Caco-2 (cell line): ENCODE data around the gene EPHA10. TPM values are rescaled to one million over a fixed set of nuclear protein-coding genes. Genes with fewer than 3 reads are reported as not detected.

ENCODE experiments used
- BruUV-seq: library from RNA; stranded (reverse); fragments of 400-500 nt; replicated peaks from 2 replicates; lab custom pipeline; 2021; lab: Mats Ljungman, UMichigan
- CTCF ChIA-PET: fragments of 300-600 bp; sonication (Branson Sonifier 250); formaldehyde crosslinking; loops from one replicate; lab custom pipeline; 2022; ENCODE audit warnings: antibody characterized with exemption; lab: Charles Lee
- POLR2A ChIA-PET: fragments of 300-600 bp; sonication (Branson Sonifier 250); formaldehyde crosslinking; loops from one replicate; lab custom pipeline; 2022; ENCODE audit warnings: antibody characterized with exemption; lab: Charles Lee
- DNase-seq, 2 experiments: peaks; one replicate each; pipeline versions ENCODE4 v3.0.0 to v3.0.0-alpha.2; 2020 to 2022
- H3K27me3 ChIP-seq: replicated peaks from 2 replicates; pipeline ENCODE4 v1.6.0; 2011; ENCODE audit warnings: low read length; ENCODE audit not compliant: control insufficient read depth, insufficient read depth
- H3K36me3 ChIP-seq: 2 replicates; pipeline ENCODE4 v1.5.1; 2011; ENCODE audit warnings: low read length; ENCODE audit not compliant: control insufficient read depth, insufficient read depth
- H3K4me1 ChIP-seq: fragments of 250-450 bp; sonication (Bioruptor Pico); 2 replicates; pipeline ENCODE4 v1.5.1; 2020; ENCODE audit warnings: mild to moderate bottlenecking
- H3K4me3 ChIP-seq: 2 replicates; pipeline ENCODE4 v1.5.1; 2011; ENCODE audit warnings: low read depth, mild to moderate bottlenecking, control low read depth, low read length
- H3K9me3 ChIP-seq: fragments of 250-450 bp; sonication (Bioruptor Pico); 2 replicates; pipeline ENCODE4 v1.5.1; 2020; ENCODE audit warnings: mild to moderate bottlenecking, moderate library complexity
- H3K27ac Mint-ChIP-seq: one replicate; pipeline ENCODE4 v1.8.0; 2022; ENCODE audit warnings: mixed read lengths; ENCODE audit not compliant: unreplicated experiment
- H3K27me3 Mint-ChIP-seq: one replicate; pipeline ENCODE4 v1.8.0; 2022; ENCODE audit warnings: mixed read lengths; ENCODE audit not compliant: insufficient read depth, unreplicated experiment
- H3K36me3 Mint-ChIP-seq: one replicate; pipeline ENCODE4 v1.8.0; 2022; ENCODE audit warnings: mild to moderate bottlenecking, mixed read lengths; ENCODE audit not compliant: insufficient read depth, unreplicated experiment
- H3K4me1 Mint-ChIP-seq: one replicate; pipeline ENCODE4 v1.8.0; 2022; ENCODE audit warnings: low read depth, mixed read lengths; ENCODE audit not compliant: unreplicated experiment
- H3K4me3 Mint-ChIP-seq: one replicate; pipeline ENCODE4 v1.8.0; 2022; ENCODE audit warnings: mild to moderate bottlenecking, moderate library complexity, mixed read lengths; ENCODE audit not compliant: unreplicated experiment
- H3K9me3 Mint-ChIP-seq: one replicate; pipeline ENCODE4 v1.8.0; 2022; ENCODE audit warnings: mixed read lengths; ENCODE audit not compliant: unreplicated experiment
- CTCF ChIP-seq, 2 experiments: fragments of 200-600 bp in 1 of 2; IDR thresholded peaks; 1 replicate in 1 of 2; 2 replicates in 1 of 2; pipeline versions ENCODE4 v1.5.1 to v1.8.0; 2011 to 2022; ENCODE audit warnings: antibody characterized with exemption in 1 of 2, control low read depth in 1 of 2, inconsistent platforms in 1 of 2, low read depth in 1 of 2, low read length in 1 of 2, mild to moderate bottlenecking in 1 of 2, moderate library complexity in 1 of 2; ENCODE audit not compliant: insufficient read depth in 1 of 2, severe bottlenecking in 1 of 2, unreplicated experiment in 1 of 2
- intact Hi-C: fragments of 100-400 bp; cut with micrococcal nuclease; formaldehyde crosslinking; loops from one replicate; pipeline ENCODE4 v1.10.0; 2022; ENCODE audit not compliant: unreplicated experiment
- total RNA-seq: library from RNA; stranded (reverse); gene quantifications from 2 replicates; pipeline ENCODE4 v1.2.3, GENCODE V29; 2022

EPHA10 gene
- total RNA-seq, 1 experiment from 2014 or later = 2.8 TPM

GRCh38 chr1:37719572-37720195 is 45.2 kb downstream of the EPHA10 start:
- Mint-ChIP-seq H3K27me3 (no peaks in the 10 kb centered on the region), H3K36me3 (no peaks in the 10 kb centered on the region), H3K9me3 (no peaks in the 10 kb centered on the region), H3K4me3 (no peak overlapping the region), H3K4me1 (peaks cover 7% of the 10 kb centered on the region), H3K27ac (no peak overlapping the region)
- DNase-seq = no peak
- Histone ChIP-seq H3K4me1 (no peaks in the 10 kb centered on the region), H3K9me3 (no peaks in the 10 kb centered on the region), H3K4me3 (no peak overlapping the region), H3K36me3 (no peaks in the 10 kb centered on the region), H3K27me3 (no peaks in the 10 kb centered on the region)
- BruUV-seq = no TSS peak
- no peak for TF ChIP-seq CTCF (IDR thresholded peaks at IDR 0.05; ENCODE audit: insufficient read depth in 1 of 2, low read depth in 1 of 2, low read length in 1 of 2, severe bottlenecking in 1 of 2, unreplicated experiment in 1 of 2)
- CTCF ChIA-PET = no interaction called here
- POLR2A ChIA-PET = no interaction called here
- intact Hi-C loops = no loop called here

- H3K4me3 ChIP-seq = no peak overlapping the region
Measured at GRCh38 chr1:37718901-37719571, 45.9 kb downstream of the EPHA10 start.

More at GRCh38 chr1:37718901-37719571, 45.9 kb downstream of the EPHA10 start:
- H3K4me1 ChIP-seq = no peaks in the 10 kb centered on the region
- no peak overlapping the region for H3K4me3 Mint-ChIP-seq
- no peak for DNase-seq
- no TSS peak for BruUV-seq
- no peaks in the 10 kb centered on the region for H3K36me3 ChIP-seq
- H3K36me3 Mint-ChIP-seq = no peaks in the 10 kb centered on the region
- peaks cover 4% of the 10 kb centered on the region for H3K4me1 Mint-ChIP-seq
- POLR2A ChIA-PET = no interaction called here
- H3K27ac Mint-ChIP-seq = no peak overlapping the region
- no peak for TF ChIP-seq CTCF (IDR thresholded peaks at IDR 0.05; ENCODE audit: insufficient read depth in 1 of 2, low read depth in 1 of 2, low read length in 1 of 2, severe bottlenecking in 1 of 2, unreplicated experiment in 1 of 2)
- H3K9me3 ChIP-seq = no peaks in the 10 kb centered on the region
- H3K27me3 ChIP-seq = no peaks in the 10 kb centered on the region
- intact Hi-C loops = no loop called here
- no peaks in the 10 kb centered on the region for H3K9me3 Mint-ChIP-seq
- CTCF ChIA-PET = no interaction called here
- H3K27me3 Mint-ChIP-seq = no peaks in the 10 kb centered on the region
